ENCODE measurements around the gene C12orf57. TPM values are rescaled to one million over a fixed set of nuclear protein-coding genes. Genes with fewer than 3 reads are reported as not detected.

The C12orf57 gene
- total and polyA plus RNA-seq, 2 of the 13 experiments (the other 11 are each of a cell fraction or from before 2014, with no cell fraction given): 84.0 to 287 TPM

DNA sequence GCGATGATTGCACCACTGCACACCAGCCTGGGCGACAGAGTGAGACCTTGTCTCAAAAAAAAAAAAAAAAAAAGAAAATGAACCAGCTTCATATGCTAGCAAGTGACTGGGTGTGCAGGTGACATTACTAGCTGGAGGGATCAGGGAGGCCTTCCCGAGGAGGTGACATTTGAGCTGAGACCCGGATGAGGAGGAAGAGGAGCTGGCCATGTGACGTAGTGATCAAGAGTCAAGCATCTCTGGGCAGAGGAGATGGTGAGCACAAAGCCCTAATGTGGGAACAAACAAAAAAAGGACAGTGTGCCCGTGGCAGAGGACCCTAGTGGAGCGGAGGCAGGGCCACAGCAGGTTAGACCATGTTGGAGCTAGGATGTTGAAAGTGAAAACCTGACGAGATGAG, 3.8 kb downstream of the C12orf57 start:
- FAIRE-seq: no peak
- no peak overlapping the region for H3K4me2 ChIP-seq (ENCODE audit: low read depth, low read length)
- in situ Hi-C loops (cut with HindIII; ENCODE audit: extremely low pct_ligation_motif_present, low pct_unique_long_range_greater_than_20kb): loop anchor here (10.0 kb wide), 1 partner anchor 167 kb away; no protein-coding TSS in a partner anchor

More for the DNA sequence above, 3.8 kb downstream of the C12orf57 start:
- H3K27me3 ChIP-seq (ENCODE audit: control insufficient read depth in 1 of 2, insufficient read depth in 2 of 2, low read length in 2 of 2): no peaks in the 10 kb centered on the region
- no peak overlapping the region for H3K27ac ChIP-seq (ENCODE audit: extremely low read length, insufficient read depth, low read length)
- DNase-seq (ENCODE audit: low spot score): no peak
- no peaks in the 10 kb centered on the region for H4K20me1 ChIP-seq (ENCODE audit: insufficient read depth, low read length)
- H3K4me1 ChIP-seq (ENCODE audit: insufficient read depth, low read length): peaks cover 34% of the 10 kb centered on the region
- no peaks in the 10 kb centered on the region for H3K36me3 ChIP-seq (replicated peaks in 1 of 2; ENCODE audit: control insufficient read depth in 1 of 2, insufficient read depth in 2 of 2, low read length in 2 of 2)
- TF ChIP-seq ZGPAT (CRISPR knock-in tag; IDR thresholded peaks at IDR 0.05) (no peak), MTA1 (CRISPR knock-in tag; IDR thresholded peaks at IDR 0.05; ENCODE audit: borderline replicate concordance) (no peak), ZNF883 (CRISPR knock-in tag; IDR thresholded peaks at IDR 0.05; ENCODE audit: not compliant biosample characterization) (no peak), ZNF180 (CRISPR knock-in tag; IDR thresholded peaks at IDR 0.05; ENCODE audit: borderline replicate concordance, low read depth) (no peak), ARNT (IDR thresholded peaks at IDR 0.05) (no peak)
- TF ChIP-seq, protein P1, sequence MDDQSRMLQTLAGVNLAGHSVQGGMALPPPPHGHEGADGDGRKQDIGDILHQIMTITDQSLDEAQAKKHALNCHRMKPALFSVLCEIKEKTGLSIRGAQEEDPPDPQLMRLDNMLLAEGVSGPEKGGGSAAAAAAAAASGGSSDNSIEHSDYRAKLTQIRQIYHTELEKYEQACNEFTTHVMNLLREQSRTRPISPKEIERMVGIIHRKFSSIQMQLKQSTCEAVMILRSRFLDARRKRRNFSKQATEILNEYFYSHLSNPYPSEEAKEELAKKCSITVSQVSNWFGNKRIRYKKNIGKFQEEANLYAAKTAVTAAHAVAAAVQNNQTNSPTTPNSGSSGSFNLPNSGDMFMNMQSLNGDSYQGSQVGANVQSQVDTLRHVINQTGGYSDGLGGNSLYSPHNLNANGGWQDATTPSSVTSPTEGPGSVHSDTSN (CRISPR knock-in tag; IDR thresholded peaks at IDR 0.05; ENCODE audit: borderline replicate concordance): no peak
- intact Hi-C loops (cut with micrococcal nuclease; ENCODE audit: unreplicated experiment): no loop called here
- POLR2A ChIA-PET: interaction anchor here (0.7 to 5.2 kb wide), 4 partner anchors 10 to 75 kb away, joined by 3 to 180 read pairs (median 32); partner anchors contain the start of genes LPCAT3 and SPSB2
- H3K79me2 ChIP-seq (ENCODE audit: insufficient read depth, low read length): no peaks in the 10 kb centered on the region
- no peak overlapping the region for H3K4me3 ChIP-seq (replicated peaks in 1 of 3; ENCODE audit: insufficient read depth in 1 of 3, low read depth in 2 of 3, low read length in 3 of 3)
- no peak overlapping the region for H2AFZ ChIP-seq (ENCODE audit: low read length)
- ATAC-seq: no peak
- H3K9ac ChIP-seq (ENCODE audit: insufficient read depth, low read depth, low read length): no peak overlapping the region
- H3K9me3 ChIP-seq (ENCODE audit: low read length): no peaks in the 10 kb centered on the region
- no TSS peak for BruUV-seq (replicated peaks)
- 83% methylated on average over 8 of the region's 8 CpGs for WGBS (ENCODE audit: low lambda C conversion rate)
- CTCF ChIA-PET (ENCODE audit: low intra/inter-chr PET ratio, low total read pairs): interaction anchor here (2.1 kb wide), 1 partner anchor 14 kb away, joined by 5 read pairs; no protein-coding TSS in a partner anchor
